T-helper 2 cell treated with Interferon-gamma antibody and Interleukin-4, amounts not matched to agents 5 μg/mL and 100 μg/mL, for 36 hours (primary cell): ENCODE measurements around the gene NCCRP1.

ENCODE experiments used
- DNase-seq: peaks from one replicate; pipeline ENCODE4 v3.0.0; 2021; ENCODE audit warnings: low spot score
- H3K27ac Mint-ChIP-seq: one replicate; pipeline ENCODE4 v1.8.0; 2021; ENCODE audit warnings: mild to moderate bottlenecking, mixed read lengths
- H3K27me3 Mint-ChIP-seq: one replicate; pipeline ENCODE4 v1.8.0; 2021; ENCODE audit warnings: low read depth, mixed read lengths
- H3K36me3 Mint-ChIP-seq: one replicate; pipeline ENCODE4 v1.8.0; 2021; ENCODE audit warnings: low read depth, mixed read lengths
- H3K4me1 Mint-ChIP-seq: one replicate; pipeline ENCODE4 v1.8.0; 2021; ENCODE audit warnings: low read depth, mixed read lengths
- H3K4me3 Mint-ChIP-seq: one replicate; pipeline ENCODE4 v1.8.0; 2022; ENCODE audit warnings: mild to moderate bottlenecking, moderate library complexity, mixed read lengths
- H3K9me3 Mint-ChIP-seq: one replicate; pipeline ENCODE4 v1.8.0; 2021; ENCODE audit warnings: mixed read lengths

Gene NCCRP1

GRCh38 chr19:39170386-39171231 lies 26.2 kb upstream of the NCCRP1 start:
- Mint-ChIP-seq H3K36me3 (no peaks in the 10 kb centered on the region), H3K27ac (no peak overlapping the region), H3K9me3 (no peaks in the 10 kb centered on the region), H3K27me3 (no peaks in the 10 kb centered on the region), H3K4me3 (no peak overlapping the region), H3K4me1 (no peaks in the 10 kb centered on the region)
- DNase-seq = no peak

- no peak for DNase-seq
- Mint-ChIP-seq H3K9me3 (no peaks in the 10 kb centered on the region), H3K36me3 (no peaks in the 10 kb centered on the region), H3K27me3 (no peaks in the 10 kb centered on the region), H3K4me1 (no peaks in the 10 kb centered on the region), H3K4me3 (no peak overlapping the region), H3K27ac (no peak overlapping the region)
These were observed 25.0 kb upstream of the NCCRP1 start for GRCh38 chr19:39171479-39172465.

DNA sequence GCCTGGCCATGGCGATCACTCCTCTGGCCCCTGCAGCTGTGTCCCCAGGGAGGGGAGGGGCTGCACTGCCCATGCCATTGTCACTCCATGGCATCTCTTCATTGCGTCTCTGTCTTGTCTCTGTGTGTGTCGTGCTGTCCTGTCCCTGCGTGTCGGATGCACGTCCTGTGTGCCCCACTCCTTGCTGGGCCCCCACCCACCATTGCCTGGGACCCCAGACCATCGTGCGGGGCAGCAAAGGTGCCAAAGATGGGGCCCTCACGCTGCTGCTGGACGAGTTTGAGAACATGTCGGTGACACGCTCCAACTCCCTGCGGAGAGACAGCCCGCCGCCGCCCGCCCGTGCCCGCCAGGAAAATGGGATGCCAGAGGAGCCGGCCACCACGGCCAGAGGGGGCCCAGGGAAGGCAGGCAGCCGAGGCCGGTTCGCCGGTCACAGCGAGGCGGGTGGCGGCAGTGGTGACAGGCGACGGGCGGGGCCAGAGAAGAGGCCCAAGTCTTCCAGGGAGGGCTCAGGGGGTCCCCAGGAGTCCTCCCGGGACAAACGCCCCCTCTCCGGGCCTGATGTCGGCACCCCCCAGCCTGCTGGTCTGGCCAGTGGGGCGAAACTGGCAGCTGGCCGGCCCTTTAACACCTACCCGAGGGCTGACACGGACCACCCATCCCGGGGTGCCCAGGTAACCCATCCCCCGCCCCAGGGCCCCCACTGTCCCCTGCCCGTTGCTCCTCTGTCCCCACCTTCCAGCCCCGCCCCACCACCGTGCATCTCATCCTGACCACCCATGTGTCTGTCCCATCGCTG lies 23.9 kb upstream of the NCCRP1 start:
- no peaks in the 10 kb centered on the region for H3K9me3 Mint-ChIP-seq
- H3K4me1 Mint-ChIP-seq = no peaks in the 10 kb centered on the region
- H3K36me3 Mint-ChIP-seq = no peaks in the 10 kb centered on the region
- no peak overlapping the region for H3K4me3 Mint-ChIP-seq
- H3K27me3 Mint-ChIP-seq = no peaks in the 10 kb centered on the region
- DNase-seq = no peak
- no peak overlapping the region for H3K27ac Mint-ChIP-seq

GRCh38 chr19:39173502-39173991 lies 23.2 kb upstream of the NCCRP1 start:
- Mint-ChIP-seq H3K27me3 (no peaks in the 10 kb centered on the region), H3K27ac (no peak overlapping the region), H3K4me3 (no peak overlapping the region), H3K4me1 (no peaks in the 10 kb centered on the region), H3K9me3 (no peaks in the 10 kb centered on the region), H3K36me3 (no peaks in the 10 kb centered on the region)
- DNase-seq = no peak

DNA sequence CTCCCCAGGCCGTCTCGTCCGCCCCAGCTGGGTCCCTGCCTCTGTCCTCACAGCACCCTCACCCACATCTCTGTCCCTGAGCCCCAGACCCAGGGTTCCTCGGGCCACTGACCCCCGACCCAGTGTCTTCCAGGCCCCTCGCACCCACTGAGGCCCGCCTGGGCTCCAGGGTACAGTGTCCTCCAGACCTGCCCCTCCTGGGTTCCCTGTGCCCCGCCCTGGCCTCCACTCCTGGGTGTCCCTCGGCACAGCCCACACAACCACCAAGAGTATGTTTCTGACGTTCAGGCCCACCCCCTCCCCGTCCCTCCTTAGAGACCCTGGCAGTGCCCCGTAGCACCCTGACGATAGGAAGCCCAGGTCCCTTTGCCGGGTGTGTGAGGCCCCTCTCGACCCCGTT lies 22.6 kb upstream of the NCCRP1 start:
- Mint-ChIP-seq H3K36me3 (no peaks in the 10 kb centered on the region), H3K9me3 (no peaks in the 10 kb centered on the region), H3K4me1 (no peaks in the 10 kb centered on the region), H3K27me3 (no peaks in the 10 kb centered on the region), H3K27ac (no peak overlapping the region), H3K4me3 (no peak overlapping the region)
- no peak for DNase-seq

DNA sequence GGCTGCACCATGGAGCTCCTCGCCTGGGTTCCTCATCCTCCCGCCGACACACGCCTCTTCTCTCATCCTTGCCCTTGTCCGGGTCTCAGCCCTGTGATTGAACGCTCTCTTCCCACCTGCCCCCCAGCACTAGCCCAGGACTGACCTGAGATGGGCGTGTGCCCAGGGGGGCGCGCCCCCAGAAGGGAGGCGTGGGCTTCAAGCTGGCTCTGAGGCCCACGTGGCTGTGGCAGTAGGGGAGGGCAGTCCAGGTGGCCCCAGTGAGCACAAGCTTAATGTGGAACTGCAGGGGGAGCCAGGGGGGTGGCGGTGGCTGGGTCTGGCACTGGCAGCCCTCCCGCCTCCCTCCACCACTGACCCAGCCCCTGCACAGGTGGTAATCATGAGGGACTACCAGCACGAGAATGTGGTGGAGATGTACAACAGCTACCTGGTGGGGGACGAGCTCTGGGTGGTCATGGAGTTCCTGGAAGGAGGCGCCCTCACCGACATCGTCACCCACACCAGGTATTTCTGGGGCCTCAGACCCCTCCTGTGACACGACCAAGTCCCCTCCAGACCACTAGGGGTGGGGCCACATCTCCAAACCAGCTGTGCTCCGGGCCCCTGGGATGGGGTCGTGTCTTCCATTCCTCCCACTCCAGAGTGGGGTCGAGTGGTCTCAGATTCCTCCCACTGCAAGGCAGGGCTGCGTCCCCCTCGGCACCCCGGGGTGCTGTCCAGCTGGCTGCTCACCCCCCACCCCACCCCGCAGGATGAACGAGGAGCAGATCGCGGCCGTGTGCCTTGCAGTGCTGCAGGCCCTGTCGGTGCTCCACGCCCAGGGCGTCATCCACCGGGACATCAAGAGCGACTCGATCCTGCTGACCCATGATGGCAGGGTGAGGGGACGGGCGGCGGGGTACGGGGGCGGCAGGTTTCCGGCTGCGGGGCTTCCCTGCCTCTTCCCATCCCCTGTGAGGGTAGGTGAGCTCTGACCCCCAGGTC lies 21.9 kb upstream of the NCCRP1 start:
- H3K9me3 Mint-ChIP-seq = no peaks in the 10 kb centered on the region
- H3K27ac Mint-ChIP-seq = no peak overlapping the region
- no peaks in the 10 kb centered on the region for H3K27me3 Mint-ChIP-seq
- H3K36me3 Mint-ChIP-seq = no peaks in the 10 kb centered on the region
- H3K4me3 Mint-ChIP-seq = no peak overlapping the region
- DNase-seq = no peak
- no peaks in the 10 kb centered on the region for H3K4me1 Mint-ChIP-seq

- H3K9me3 Mint-ChIP-seq = no peaks in the 10 kb centered on the region
- no peak overlapping the region for H3K4me3 Mint-ChIP-seq
- H3K27ac Mint-ChIP-seq = no peak overlapping the region
- H3K4me1 Mint-ChIP-seq = no peaks in the 10 kb centered on the region
- no peaks in the 10 kb centered on the region for H3K27me3 Mint-ChIP-seq
- no peaks in the 10 kb centered on the region for H3K36me3 Mint-ChIP-seq
- no peak for DNase-seq
These were observed 21.2 kb upstream of the NCCRP1 start for GRCh38 chr19:39175564-39175963.

DNA sequence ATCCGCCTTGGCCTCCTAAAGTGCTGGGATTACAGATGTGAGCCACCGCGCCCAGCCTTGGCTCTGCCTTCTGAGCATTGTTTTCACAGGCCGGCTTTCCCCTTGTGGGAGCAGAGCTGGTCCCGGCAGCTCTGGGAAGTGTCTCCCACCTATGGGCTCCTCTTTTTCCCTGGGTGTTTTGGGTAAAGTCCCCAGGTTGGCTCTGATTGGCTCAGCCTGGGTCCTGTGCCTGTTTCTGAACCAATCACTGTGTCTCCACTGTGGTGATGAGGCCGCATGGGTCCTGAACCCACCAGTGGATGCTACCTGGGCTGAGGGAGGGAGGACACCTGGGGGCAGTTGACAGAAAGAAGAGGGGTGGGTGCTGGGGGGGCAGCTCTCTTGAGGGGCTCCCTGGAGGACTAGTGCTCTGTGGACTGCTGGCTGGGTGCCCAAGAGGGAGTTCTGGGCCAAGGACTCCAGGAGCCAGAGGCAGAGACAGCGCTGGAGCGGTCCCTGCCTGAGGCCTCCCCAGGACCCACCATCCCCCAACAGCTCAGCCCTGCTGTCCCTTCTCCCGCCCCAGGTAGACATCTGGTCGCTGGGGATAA lies 19.6 kb upstream of the NCCRP1 start:
- DNase-seq = no peak
- H3K4me3 Mint-ChIP-seq = no peak overlapping the region
- H3K9me3 Mint-ChIP-seq = no peaks in the 10 kb centered on the region
- H3K36me3 Mint-ChIP-seq = no peaks in the 10 kb centered on the region
- no peak overlapping the region for H3K27ac Mint-ChIP-seq
- no peaks in the 10 kb centered on the region for H3K27me3 Mint-ChIP-seq
- no peaks in the 10 kb centered on the region for H3K4me1 Mint-ChIP-seq

DNA sequence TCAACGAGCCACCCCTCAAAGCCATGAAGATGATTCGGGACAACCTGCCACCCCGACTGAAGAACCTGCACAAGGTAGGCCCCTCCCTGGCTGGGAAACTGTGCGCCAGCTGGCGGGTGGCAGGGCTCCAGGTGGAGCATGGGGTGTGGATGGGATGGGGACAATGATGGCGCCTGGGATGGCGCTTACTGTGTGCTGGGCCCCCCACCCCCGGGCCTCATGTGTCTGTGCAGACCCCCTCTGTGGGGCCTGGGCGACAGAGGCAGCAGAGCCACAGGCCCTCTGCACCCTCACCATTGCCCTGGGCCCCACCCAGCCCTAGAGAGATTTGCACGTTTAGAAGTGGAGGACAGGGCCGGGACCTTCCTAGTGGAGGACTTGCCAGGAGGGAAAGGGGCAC lies 19.0 kb upstream of the NCCRP1 start:
- Mint-ChIP-seq H3K4me3 (no peak overlapping the region), H3K9me3 (no peaks in the 10 kb centered on the region), H3K27ac (no peak overlapping the region), H3K36me3 (no peaks in the 10 kb centered on the region), H3K27me3 (no peaks in the 10 kb centered on the region), H3K4me1 (no peaks in the 10 kb centered on the region)
- no peak for DNase-seq

GRCh38 chr19:39178296-39179006 lies 18.3 kb upstream of the NCCRP1 start:
- H3K4me3 Mint-ChIP-seq = no peak overlapping the region
- no peak overlapping the region for H3K27ac Mint-ChIP-seq
- H3K27me3 Mint-ChIP-seq = no peaks in the 10 kb centered on the region
- H3K4me1 Mint-ChIP-seq = no peaks in the 10 kb centered on the region
- H3K9me3 Mint-ChIP-seq = no peaks in the 10 kb centered on the region
- H3K36me3 Mint-ChIP-seq = no peaks in the 10 kb centered on the region
- no peak for DNase-seq

- no peak overlapping the region for H3K27ac Mint-ChIP-seq
- no peaks in the 10 kb centered on the region for H3K36me3 Mint-ChIP-seq
- H3K4me3 Mint-ChIP-seq = no peak overlapping the region
- DNase-seq = no peak
- no peaks in the 10 kb centered on the region for H3K4me1 Mint-ChIP-seq
- H3K9me3 Mint-ChIP-seq = no peaks in the 10 kb centered on the region
- no peaks in the 10 kb centered on the region for H3K27me3 Mint-ChIP-seq
These were observed 17.0 kb upstream of the NCCRP1 start for GRCh38 chr19:39179754-39180153.

GRCh38 chr19:39180749-39181148 lies 16.0 kb upstream of the NCCRP1 start:
- Mint-ChIP-seq H3K4me1 (no peaks in the 10 kb centered on the region), H3K27me3 (no peaks in the 10 kb centered on the region), H3K27ac (no peak overlapping the region), H3K4me3 (no peak overlapping the region), H3K9me3 (no peaks in the 10 kb centered on the region), H3K36me3 (no peaks in the 10 kb centered on the region)
- no peak for DNase-seq
